HG02588 (cell line): ENCODE data around the gene C19orf38.
"Not testable (repeated sequence)": the region's sequence is repeated elsewhere in the genome, so short reads cannot be mapped to it uniquely, and the experiment has no call there.

Experiments
- ATAC-seq: cut with Tn5 transposase; IDR thresholded peaks from one replicate; pipeline ENCODE4 v1.9.1; 2021; ENCODE audit warnings: mild to moderate bottlenecking, moderate library complexity; ENCODE audit not compliant: unreplicated experiment

Gene C19orf38

GRCh38 chr19:10872546-10873107, 24.4 kb downstream of the C19orf38 start:
- no peak for ATAC-seq

- ATAC-seq: no peak
Measured at GRCh38 chr19:10874024-10874423, 25.8 kb downstream of the C19orf38 start.

DNA sequence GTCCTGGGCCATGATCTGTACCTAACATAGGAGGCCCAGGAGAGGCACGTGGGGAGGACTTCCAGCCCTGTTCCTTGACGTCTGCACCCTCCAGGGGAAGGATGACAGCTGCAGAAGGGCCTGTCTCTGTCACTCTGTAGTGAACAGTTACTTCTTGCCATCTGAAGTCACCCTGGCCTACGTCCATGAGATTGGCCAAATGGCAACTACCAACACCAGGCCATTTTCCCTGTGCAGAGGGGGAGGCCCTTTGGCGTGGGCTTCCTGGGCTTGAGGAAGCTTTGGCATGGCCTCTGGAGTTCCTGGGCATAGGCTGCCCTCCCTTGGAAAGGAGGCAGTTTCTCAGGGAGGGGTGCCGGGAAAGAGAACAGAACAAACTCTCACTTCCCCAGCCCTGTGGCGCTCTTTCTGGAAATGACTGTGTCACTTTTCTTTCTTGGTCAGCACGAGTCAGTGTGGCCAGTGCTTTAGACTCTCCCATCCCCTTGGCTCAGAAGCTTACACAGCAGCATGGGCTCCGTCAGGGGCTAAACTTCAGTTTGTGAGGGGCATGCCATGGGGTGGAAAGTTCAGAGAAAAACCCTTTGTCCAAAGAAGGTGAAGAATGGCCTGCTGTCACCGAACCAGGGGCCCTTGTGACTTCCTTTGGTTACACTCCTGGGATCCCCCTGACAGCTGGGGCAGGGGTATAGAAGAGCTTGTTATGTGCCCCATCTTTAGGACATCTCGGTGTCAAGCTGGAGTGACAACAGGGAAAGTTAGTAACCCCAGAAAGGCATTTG, 28.4 kb downstream of the C19orf38 start:
- ATAC-seq: peak; percentile 43

GRCh38 chr19:10877608-10878007, 29.4 kb downstream of the C19orf38 start:
- ATAC-seq: not testable (repeated sequence)

GRCh38 chr19:10878253-10878652, 30.0 kb downstream of the C19orf38 start:
- no peak for ATAC-seq

DNA sequence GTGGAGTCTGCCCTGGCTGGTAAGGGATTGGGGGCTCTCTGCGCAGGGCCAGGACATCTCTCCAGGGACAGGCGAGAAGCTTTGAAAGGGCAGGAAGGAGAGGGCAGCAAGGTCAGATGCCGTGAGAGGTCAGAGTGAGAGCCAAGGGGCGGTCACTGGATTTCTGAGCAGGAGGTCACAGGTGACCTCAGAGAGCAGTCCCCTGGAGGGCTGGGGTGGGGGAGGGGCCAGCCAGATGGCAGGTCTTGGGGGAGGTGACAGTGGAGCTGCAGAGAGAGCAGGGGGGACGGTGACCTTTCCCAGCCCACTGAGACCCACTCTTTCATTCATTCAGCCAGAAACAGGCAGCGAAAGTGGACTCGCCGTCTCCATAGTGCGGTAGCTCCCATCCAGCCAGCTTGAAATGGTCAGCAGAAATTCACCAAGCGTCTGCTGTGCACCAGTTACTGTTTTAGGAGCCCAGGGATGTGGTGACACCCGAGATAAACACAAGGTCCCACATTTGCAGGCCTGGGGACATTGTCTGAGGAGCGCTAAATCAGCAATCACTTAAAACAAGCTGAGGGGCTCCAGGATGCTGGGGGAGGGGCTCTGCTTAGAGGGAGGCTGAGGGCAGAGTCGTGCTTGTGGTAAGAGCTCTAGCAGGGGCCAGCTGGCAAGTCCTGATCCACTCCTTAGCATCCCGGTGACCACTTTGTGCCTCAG, 33.3 kb downstream of the C19orf38 start:
- ATAC-seq: no peak

GRCh38 chr19:10882108-10882457, 33.9 kb downstream of the C19orf38 start:
- no peak for ATAC-seq

GRCh38 chr19:10884274-10884673, 36.1 kb downstream of the C19orf38 start:
- ATAC-seq: no peak

DNA sequence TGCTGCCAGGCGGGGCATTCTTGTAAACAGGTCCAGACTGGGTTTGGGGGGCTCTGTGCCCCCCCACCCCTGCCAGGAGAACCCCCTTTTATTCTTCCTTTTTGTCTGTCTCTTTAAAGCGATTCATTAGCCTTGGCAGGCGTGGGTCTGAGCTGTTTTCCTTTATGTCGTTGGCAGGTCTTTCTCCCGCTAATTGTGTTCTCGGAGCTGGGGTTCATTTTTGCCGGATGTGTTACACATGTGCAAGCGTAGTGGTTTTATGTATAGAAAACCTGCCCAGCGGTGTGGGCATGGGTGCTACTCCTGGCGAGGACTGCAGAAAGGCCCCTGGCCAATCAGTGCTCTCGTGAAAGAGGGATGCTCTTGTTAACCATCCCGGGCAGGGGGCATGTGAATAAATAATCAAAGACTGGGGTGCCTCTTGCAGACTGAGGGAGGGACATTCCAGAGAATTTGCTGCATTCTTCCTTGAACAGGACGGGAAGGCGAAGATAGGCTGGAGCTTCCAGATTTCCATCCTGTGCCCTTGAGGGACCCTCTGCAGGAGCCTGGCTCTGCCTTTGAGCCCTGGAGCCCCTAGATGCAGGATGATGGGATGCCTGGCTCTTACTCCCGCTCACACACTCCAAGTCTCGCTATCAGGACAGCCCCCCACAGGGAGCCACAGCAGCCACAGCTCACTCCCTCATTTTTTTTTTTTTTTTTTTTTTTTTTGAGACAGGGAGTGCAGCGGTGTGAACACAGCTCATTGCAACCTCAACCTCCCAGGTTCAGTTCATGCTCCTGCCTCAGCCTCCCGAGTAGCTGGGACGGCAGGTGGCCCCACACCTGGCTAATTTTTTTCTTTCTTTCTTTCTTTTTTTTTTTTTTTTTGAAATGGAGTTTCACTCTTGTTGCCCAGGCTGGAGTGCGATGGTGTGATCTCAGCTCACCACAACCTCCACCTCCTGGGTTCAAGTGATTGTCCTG, 37.3 kb downstream of the C19orf38 start:
- ATAC-seq: no peak

DNA sequence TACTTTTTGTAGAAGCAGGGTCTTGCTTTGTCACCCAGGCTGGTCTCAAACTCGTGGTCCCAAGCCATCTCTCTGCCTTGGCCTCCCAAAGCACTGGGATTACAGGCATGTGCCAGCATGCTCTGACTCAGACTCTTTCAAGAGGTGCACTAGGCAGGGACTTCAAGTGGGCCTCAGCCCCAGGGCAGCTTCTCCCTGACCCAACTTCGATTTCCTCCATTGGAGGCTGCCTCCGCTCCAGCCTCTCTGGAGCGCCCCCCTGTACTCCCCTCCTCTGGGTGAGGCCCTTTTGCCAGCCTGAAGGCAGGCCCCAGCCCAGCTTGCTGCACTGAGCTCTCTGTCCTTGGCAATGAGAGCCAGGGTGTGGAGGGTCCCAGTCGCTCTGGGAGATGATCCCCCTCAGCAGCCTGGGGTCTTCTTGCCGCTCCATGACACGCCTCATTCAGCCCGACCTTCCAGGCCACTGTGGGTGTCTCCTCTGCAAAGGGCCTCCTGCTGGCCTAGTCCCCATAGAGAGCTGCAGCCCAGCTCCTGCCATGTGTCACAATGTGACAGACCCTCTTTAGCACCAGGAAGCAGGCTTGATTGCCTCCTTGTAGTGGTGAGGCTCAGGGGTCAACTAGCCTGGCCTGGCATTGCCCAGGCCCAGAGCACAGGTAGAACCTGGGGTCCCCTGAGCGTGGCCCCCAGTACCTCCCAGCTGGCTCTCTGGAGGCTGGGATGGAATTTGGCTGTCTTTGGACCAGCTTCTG, 39.6 kb downstream of the C19orf38 start:
- ATAC-seq: no peak

GRCh38 chr19:10888421-10888866, 40.2 kb downstream of the C19orf38 start:
- no peak for ATAC-seq

- ATAC-seq: no peak
Measured at GRCh38 chr19:10889880-10890279, 41.7 kb downstream of the C19orf38 start.

GRCh38 chr19:10891405-10892086, 43.3 kb downstream of the C19orf38 start:
- no peak for ATAC-seq

- ATAC-seq: no peak
Measured at GRCh38 chr19:10892256-10892655, 44.0 kb downstream of the C19orf38 start.

- ATAC-seq: no peak
Measured at GRCh38 chr19:10894911-10895213, 46.6 kb downstream of the C19orf38 start.

- no peak for ATAC-seq
Measured at GRCh38 chr19:10895363-10895762, 47.1 kb downstream of the C19orf38 start.

DNA sequence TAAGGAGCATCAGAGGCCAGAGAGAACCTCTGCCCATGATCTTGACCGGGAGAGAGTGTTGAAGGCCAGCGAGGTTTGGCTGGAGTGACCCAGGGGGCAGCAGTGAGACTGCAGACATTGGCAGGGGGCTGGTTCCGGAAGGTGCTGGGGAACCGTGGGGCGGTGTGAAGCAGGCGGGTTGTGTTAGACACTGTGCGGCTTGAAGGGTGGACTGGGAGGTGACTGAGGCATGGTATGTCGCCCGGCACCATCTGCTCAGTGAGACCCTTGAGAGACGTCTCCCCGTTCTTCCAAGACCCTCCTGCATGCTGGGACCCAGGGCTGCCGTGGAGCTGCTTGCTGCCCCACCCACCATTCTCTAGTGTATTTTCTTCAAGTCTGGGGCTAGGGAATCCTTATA, 47.7 kb downstream of the C19orf38 start:
- no peak for ATAC-seq

GRCh38 chr19:10896851-10897526, 48.8 kb downstream of the C19orf38 start:
- no peak for ATAC-seq

GRCh38 chr19:10898633-10899032, 50.4 kb downstream of the C19orf38 start:
- no peak for ATAC-seq
